Stimulated activated CD8-positive, alpha-beta memory T cell treated with anti-CD3 and anti-CD28 coated beads, Interleukin-4, amount 100 ng/mL, for 24 hours (primary cell): ENCODE data around the gene ZYG11B.
"Not testable (repeated sequence)": the region's sequence is repeated elsewhere in the genome, so short reads cannot be mapped to it uniquely, and the experiment has no call there.

Experiments
- DNase-seq: peaks from one replicate; pipeline ENCODE4 v3.0.0-alpha.2; 2020; ENCODE audit warnings: low read depth

ZYG11B gene

DNA sequence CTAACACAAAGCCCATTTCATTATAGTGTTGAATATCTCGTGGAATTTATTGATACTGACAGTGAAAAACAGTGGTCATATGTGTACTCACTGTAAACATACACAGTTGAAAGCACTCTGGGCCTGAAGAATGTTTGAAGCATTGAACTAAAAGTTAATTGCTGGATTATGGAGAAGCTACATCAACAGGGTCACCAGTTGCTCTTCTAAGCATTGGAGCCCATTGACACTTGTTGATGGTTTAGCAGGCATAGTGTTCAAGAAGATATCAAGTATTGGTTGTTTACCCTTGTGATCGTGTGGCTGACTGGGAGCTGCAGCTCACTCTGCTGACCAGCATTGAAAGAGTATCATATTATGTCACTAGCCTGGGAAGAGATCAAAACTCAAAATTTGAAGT lies 126.6 kb downstream of the ZYG11B start:
- no peak for DNase-seq

DNA sequence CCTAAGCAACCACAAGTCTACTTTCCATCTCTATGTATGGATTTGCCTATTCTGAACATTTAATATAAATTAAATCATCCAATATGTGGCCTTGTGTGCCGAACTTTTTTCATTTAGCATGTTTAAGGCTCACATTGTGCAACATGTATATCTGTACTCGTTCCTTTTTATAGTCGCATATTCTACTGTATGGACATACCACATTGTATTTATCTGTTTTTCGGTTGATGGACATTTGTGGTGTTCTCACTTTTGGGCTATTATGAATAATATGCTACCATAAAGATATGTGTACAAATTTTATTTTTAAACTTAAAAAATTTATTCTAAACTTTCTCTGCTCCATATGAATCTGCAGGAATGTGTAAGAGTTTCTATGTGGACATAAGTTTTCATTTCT lies 129.3 kb downstream of the ZYG11B start:
- DNase-seq = no peak

DNA sequence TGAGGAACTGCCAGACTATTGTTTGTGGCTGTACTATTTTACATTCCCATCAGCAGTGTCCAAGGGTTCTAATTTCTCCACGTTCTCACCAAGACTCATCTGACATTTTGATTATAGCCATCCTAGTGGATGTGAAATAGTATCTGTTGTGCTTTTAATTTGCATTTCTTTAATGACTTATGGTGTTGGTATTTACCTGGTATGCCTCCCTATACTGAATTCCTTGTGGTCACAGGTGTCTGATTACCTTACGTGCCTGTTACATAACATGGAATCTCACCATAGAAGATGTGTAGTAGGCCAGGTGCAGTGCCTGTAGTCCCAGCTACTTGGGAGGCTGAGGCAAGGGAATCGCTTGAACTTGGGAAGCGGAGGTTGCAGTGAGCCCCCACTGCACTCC lies 129.8 kb downstream of the ZYG11B start:
- no peak for DNase-seq

DNA sequence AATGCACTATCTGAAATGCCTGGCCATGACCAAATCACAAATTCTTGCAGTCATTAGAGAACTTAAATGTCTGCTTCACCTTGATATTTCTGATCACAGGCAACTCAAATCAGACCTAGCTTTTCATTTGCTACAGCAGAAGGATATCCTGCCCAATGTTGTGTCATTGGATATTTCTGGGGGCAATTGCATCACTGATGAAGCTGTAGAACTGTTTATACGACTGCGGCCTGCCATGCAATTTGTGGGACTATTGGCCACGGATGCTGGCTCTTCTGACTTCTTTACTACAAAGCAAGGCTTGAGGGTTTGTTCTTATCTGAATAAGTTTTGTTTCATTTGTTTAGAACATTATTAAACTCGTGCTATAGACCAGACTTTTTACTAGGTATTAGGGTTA lies 131.2 kb downstream of the ZYG11B start:
- DNase-seq = no peak

DNA sequence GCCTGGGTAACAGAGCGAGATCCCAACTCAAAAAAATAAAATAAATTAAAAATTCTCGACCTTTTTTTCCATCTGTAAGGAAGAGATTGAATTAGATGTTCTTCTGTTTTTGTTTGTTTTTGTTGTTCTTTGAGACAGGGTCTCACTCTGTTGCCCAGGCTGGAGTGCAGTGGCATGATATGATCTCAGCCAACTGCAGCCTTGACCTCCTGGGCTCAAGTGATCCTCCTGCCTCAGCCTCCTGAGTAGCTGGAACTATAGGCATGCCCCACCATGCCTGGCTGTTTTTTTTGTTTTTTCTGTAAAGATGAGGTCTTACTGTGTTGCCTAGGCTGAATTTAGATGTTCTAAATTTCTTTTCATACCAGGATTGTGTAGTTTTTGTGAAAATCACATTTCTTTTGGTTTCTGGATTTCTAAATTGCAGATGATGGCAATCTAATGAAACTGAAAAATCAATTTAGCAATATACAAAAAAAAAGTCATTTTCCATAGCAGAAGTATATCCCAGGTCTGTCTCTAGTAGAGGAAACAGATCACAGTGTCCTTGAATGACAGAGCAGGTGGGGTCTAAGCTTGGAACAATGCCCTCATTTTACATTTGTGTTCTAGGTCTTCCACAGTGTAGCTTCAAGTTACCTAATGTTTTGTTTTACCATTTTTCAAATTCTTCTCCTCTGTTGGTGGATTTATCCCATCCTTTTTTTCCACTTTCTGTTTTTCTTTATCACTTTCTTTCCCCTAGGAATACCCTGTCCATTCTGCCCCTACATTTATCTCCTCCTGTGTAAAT lies 136.6 kb downstream of the ZYG11B start:
- no peak for DNase-seq

DNA sequence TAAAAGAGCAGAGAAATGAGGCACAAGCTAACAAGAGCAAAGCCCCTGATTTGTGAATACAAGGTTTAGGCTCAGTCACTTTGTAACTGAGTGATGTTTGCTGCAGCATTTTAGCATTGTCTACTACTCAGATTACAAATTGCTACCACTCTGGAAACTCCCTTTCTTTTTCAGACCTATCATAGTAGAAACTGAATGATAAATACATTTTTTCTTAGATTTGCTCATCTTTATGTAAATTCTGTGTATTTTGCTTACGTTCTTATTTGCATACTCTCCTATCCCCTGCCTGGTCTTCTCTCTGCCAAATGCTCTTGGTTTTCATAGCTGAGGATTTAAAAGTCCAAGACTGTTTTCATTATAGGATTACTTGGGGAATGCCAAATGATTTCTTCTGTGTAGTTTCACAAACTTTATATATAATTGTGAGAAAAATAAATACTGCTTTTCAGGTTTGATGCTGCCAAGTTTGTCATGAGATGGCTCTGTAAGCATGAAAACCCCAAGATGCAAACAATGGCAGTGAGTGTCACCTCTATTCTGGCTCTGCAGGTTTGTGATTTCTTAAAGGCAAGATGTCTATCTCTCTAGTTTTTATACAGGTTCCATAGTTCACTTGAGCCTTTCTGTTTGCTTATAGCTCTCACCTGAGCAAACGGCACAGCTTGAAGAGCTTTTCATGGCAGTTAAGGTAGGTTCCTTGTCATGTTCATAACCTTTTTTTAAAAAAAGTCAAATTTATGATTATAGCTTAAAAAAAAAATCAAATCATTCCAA lies 141.0 kb downstream of the ZYG11B start:
- DNase-seq = no peak

DNA sequence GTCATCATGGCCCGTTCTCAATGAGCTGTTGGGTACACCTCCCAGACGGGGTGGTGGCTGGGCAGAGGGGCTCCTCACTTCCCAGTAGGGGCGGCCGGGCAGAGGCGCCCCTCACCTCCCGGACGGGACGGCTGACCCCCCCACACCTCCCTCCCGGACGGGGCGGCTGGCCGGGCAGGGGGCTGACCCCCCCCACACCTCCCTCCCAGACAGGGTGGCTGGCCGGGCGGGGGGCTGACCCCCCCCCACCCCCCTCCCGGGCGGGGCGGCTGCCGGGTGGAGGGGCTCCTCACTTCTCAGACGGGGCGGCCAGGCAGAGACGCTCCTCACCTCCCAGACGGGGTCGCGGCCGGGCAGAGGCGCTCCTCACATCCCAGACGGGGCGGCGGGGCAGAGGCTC lies 143.5 kb downstream of the ZYG11B start:
- not testable (repeated sequence) for DNase-seq

DNA sequence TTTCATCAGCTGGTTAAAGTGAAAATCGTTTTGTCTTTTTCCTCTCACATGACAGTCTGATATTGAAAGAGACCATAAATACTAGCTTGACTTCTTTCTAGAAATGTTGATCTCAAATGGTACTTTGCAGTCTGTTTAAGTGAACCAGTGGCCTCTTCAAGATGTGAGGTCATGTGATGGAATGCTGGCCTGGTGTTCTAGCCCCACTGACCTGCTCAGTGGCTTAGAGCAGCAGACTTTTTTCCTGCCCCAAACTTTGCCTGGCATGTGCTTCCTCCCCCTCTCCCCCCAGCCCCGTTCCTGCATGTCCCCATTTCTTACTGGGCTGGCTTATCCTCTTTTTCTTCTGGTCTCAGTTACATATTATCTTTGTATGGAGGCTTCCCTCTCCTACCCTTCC lies 150.6 kb downstream of the ZYG11B start:
- DNase-seq = no peak
